HTERT RPE-1 (cell line): Measurements from ENCODE around the gene MED9.

Experiments used
- in situ Hi-C: fragments of 300-500 bp; cut with MboI; formaldehyde crosslinking; loops from 4 replicates; pipeline ENCODE4 v1.14.3; 2020; ENCODE audit warnings: low sequenced_read_pairs

Gene MED9

DNA sequence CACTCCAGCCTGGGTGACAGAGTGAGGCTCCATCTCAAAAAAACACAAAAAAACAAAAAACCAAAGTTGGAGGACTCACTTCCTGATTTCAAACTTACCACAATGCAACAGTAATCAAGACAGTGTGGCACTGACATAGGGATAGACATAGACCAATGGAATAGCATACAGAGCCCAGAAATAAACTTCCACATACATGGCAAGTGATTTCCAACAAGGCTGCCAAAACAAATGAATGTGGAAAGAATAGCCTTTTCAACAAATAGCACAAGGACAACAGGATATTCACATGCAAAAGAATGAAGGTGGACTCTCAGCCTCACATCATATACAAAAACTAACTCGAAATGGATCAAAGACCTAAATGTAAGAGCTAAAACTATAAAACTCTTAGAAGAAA, 56.2 kb downstream of the MED9 start:
- in situ Hi-C loops: no loop called here

DNA sequence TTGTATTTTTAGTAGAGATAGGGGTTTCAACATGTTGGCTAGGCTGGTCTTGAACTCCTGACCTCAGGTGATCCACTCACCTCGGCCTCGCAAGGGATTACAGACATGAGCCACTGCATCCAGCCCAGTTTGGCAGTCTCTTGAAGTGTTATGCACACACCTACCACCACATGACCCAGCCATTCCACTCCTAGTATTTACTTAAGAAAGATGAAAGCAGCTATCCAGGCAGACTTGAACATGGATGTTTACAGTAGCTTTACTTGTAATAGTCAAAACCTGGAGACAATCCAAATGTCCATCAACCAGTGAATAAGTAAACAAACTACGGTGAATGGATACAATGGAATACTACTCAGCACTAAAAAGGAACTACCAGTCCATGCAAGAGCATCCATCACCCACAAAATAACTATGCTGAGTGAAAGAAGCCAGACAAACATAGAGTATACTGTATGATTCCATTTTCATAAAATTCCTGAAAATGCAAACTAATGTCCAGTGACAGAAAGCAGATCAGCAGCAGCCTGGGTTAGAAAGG, 57.2 kb downstream of the MED9 start:
- in situ Hi-C loops: no loop called here

DNA sequence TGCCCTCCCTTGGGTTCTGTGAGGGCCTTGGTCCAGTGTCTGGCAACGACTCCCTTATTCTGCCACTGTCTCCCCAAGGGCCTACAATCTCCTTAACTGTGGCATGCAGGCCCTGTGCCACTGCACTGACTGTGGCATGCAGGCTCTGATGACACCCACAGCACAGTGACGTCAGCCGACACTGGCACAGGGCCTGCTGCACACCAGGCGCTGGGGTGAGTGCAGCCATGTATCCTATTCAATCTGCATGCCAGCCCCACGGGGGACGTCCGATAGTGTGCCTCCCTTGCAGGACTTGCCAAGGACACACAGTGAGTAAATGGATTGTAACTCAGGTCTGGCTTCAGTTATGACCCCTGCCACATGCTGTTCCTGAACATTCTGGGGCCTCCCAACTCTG, 59.2 kb downstream of the MED9 start:
- in situ Hi-C loops: no loop called here

DNA sequence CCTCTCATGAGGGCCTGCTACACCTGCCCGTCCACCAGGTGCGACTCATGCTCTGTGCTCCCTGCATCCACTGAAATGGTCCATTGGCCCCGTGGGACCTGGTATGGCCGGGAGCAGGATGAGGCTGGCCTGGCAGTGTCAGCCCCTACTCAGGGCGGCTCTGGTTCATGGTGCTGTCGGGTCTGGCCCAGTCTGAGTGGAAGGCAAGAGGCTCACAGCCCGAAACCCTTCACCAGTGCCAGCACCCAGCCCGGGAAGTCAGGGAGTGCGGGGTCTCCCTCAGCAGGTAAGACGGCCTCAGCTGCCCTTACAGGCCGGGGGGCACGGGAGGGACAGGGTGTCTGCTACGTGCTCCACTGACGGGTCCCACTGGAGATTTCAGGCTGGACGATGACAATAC, 59.9 kb downstream of the MED9 start:
- in situ Hi-C loops: no loop called here

DNA sequence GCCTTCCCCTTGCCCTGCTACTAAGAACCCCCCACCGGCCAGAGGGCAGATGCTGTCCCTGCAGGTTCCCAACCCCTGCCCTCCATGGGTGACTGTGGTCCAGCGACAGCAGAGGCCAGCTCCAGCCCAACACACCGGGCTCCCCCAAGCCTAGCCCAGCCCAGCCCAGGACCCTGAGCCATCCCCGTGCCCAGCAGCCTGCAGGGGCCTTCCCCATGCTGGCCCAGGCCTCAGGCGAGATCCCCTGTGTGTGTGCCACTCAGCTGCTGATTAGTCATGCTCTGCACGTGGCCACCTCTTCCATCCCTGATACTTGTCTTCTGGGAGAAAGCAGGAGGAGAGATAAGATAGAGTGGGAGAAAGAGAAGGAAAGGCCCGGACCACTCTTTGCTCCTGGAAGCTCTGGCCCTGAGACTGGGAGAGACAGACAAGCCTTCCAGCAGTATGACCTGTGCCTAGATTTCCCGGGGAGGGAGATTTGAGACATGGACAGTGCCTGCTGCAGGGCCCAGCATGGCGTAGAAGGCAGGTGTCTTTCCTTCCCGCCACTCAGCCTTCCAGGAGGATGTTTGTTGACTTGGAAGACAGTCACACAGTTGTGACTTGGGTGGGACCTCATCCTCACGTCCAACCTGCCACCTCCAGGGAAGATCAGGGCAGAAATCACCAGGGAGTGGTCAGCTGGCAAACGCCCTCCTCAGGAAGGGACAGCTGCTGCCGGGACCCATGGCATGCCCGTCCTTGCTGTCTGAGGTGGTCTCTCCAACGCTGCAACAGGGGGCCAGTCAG, 60.7 kb downstream of the MED9 start:
- in situ Hi-C loops: no loop called here

DNA sequence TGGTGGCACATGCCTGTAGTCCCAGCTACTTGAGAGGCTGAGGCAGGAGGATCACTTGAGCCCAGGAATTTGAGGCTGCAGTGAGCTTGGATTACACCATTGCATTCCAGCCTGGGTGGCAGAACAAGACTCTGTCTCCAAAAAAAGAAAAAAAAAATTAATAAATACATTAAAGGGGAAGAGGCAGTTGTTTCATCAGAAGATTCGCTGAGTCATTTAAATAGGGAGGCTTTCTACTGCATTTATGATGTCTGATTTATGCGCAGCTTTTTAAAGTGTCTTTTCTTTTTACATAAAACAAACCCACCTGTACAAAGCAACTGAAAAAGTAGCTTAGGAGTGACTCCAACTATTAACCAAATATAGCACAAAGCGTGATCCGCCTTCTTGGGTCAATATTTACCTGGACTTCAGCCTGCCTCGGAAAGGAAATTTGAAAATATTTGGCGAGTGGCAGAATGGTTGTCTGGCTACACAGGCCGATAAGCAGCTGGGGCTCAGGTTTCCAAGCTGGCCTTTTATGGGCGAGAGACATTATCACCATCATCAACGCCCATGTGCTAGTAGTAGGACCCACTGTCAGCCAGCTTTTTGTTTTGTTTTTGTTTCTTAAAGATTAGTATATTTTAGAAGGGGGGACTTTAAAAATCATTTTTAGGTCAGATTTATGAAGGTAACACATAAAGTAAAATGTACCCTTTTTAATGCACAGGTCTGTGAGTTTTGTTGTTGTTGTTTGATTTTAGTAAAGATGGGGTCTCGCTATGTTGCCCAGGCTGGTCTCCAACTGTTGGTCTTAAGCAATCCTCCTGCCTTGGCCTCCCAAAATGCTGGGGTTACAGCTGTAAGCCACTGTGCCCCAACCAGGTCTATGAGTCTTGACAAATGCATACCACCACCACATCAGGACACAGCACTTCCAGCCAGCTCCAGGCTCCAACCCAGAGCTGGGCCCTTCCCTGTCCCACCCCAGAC, 61.9 kb downstream of the MED9 start:
- in situ Hi-C loops: no loop called here

DNA sequence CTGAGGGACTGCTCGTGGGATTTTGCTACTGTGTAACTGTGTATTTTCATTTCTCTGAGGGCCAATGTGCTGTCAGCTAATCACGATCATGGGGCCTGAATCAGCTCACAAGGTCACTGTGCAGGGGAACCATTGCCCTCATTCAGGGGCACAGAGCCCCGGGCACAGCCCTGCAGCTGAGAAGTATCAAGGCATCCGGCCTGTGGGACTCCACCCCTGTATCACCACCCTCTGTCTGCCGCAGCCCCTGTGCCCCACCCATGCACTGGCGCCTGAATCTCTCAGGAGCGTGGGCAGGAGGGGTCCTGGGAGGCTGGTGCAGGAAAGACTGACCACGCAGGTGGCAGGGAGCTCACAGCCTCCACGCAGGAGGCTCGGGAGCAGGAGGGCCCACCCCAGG, 62.8 kb downstream of the MED9 start:
- in situ Hi-C loops: no loop called here

DNA sequence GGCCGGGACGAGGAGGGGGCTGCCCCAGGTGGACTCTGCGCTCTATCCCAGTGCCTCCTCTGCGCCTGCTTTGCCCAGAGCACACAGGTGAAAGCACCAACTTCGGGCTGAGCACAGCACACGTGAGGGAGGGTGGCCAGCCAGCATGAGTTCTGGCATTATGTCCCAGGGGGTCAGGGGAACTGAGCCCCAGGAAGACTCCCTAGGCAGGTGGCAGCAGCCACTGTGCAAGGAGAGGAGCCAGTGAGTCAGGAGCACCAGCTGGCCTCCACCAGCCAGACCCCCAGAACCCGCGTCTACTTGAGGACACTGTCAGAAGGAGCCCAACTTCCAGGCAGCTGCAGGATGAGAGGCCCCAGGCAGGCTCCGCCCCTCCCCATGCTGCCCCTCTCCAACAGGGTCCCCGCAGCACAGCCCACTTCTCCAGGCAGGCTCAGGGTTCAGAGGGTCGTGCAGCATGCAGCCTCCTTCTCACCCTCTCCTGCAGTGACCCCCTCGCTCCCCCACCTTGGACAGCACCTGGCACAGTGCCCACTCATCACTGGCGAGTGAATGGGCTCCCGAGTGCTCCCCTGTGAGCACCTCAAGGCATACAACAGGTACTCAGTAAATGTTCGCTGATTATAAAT, 63.6 kb downstream of the MED9 start:
- in situ Hi-C loops: no loop called here

DNA sequence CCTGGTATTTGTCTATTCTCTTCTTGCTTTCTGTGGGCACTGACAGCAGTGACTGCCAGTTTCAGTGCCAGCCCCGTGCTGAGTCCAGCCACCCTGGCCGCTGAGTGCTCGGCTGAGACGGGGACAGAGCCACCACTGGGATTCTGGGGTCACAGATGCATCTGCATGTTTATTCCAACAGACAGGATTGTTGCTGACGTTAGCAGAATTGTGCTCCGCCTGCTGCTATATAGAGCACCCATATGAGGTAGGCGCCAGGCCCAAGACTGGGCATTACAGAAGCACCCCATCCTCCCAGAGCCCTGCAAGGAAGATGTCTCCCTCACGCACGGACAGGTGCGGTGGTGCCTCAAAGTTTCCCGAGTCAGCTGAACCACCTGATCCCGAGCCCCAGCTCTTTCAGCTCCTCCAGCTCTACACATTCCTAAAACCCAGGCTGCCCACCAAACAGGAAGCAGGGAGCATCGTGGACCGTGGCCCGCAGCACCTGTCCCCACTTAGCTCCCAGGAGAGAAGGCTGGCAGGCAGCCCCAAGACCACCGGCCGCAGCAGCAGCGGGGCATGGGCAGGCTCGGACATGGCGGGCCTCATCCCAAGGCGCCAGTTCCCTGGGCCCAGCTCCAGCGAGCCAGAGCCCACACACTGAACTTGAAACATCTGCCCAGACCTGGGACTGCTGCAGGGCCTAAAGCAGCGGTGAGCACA, 64.3 kb downstream of the MED9 start:
- in situ Hi-C loops: no loop called here

DNA sequence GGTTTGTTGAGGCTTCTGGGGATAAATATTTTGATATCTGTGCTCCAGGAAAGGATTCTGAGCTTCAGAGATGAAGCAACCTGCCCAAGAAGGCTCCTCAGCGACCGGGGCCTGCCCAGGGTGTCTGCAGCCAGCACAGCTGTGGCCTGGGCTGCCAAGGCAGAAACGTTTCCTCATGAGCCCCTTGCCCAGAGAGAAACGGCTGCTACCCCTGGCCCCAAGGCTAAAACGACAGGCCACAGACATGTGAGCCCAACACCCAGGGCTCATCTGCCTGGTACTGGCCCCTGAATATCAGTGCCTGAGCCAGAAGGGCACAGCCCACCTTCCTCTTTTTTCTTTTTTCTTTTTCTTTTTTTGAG, 64.8 kb downstream of the MED9 start:
- in situ Hi-C loops: no loop called here
